Ramos (cell line): ENCODE data around the gene CLRN3.

Experiments used
- in situ Hi-C: fragments of 300-500 bp; cut with MboI; formaldehyde crosslinking; loops from one replicate; pipeline ENCODE4 v1.14.3; 2022; ENCODE audit warnings: low sequenced_read_pairs; ENCODE audit not compliant: unreplicated experiment

Gene CLRN3

GRCh38 chr10:127920306-127921074 is 27.7 kb upstream of the CLRN3 start:
- in situ Hi-C loops = no loop called here

GRCh38 chr10:127919418-127920271 is 26.9 kb upstream of the CLRN3 start:
- in situ Hi-C loops = no loop called here

GRCh38 chr10:127918572-127918971 is 25.8 kb upstream of the CLRN3 start:
- in situ Hi-C loops = no loop called here

- in situ Hi-C loops = no loop called here
Observed at GRCh38 chr10:127916826-127917225, 24.1 kb upstream of the CLRN3 start.

GRCh38 chr10:127915324-127915723 is 22.6 kb upstream of the CLRN3 start:
- in situ Hi-C loops = no loop called here

GRCh38 chr10:127913368-127913759 is 20.6 kb upstream of the CLRN3 start:
- in situ Hi-C loops = no loop called here

GRCh38 chr10:127912607-127913367 is 20.0 kb upstream of the CLRN3 start:
- in situ Hi-C loops = no loop called here

GRCh38 chr10:127911867-127912257 is 19.1 kb upstream of the CLRN3 start:
- in situ Hi-C loops = no loop called here

- in situ Hi-C loops = no loop called here
Observed at GRCh38 chr10:127911218-127911866, 18.6 kb upstream of the CLRN3 start.

- in situ Hi-C loops = no loop called here
Observed at GRCh38 chr10:127910464-127910770, 17.7 kb upstream of the CLRN3 start.

GRCh38 chr10:127909716-127910463 is 17.1 kb upstream of the CLRN3 start:
- in situ Hi-C loops = no loop called here

GRCh38 chr10:127908959-127909267 is 16.2 kb upstream of the CLRN3 start:
- in situ Hi-C loops = no loop called here

GRCh38 chr10:127908106-127908958 is 15.6 kb upstream of the CLRN3 start:
- in situ Hi-C loops = no loop called here

- in situ Hi-C loops = no loop called here
Observed at GRCh38 chr10:127907411-127908105, 14.8 kb upstream of the CLRN3 start.

- in situ Hi-C loops = no loop called here
Observed at GRCh38 chr10:127906548-127907377, 14.0 kb upstream of the CLRN3 start, which contains the start of gene PTPRE. Gene PTPRE (plus strand): TSS chr10:127907103. CDS start chr10:128040882, 133,779 bp downstream.

GRCh38 chr10:127905848-127906261 is 13.1 kb upstream of the CLRN3 start:
- in situ Hi-C loops = no loop called here

- in situ Hi-C loops = no loop called here
Observed at GRCh38 chr10:127905001-127905847, 12.5 kb upstream of the CLRN3 start.
